ENCODE results near the gene DENND2C. TPM values are rescaled to one million over a fixed set of nuclear protein-coding genes. Genes with fewer than 3 reads are reported as not detected.

The DENND2C gene
- total and polyA plus RNA-seq, 2 donors (not counting 1 experiment from before 2014, with no cell fraction given): 1.3 to 1.7 TPM

DNA sequence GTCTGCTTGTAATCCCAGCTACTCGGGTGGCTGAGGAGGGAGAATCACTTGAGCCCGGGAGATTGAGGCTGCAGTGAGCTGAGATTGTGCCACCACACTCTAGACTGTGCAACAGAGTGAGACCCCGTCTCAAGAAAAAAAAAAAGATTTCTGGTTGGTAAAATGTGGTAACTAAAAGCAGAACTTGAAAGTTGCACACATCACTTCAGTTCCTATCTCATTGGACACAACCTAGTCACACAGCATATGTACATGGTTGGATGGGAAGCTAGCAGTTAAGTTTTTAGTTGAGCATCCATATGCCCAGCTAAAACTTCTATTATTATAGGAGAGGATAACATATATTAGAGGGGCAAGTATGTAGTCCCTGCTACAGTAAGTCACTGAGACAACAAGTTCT is 110.5 kb downstream of the DENND2C start:
- Histone ChIP-seq H4K20me1 (ENCODE audit: control insufficient read depth, extremely low read depth, insufficient read depth, low read length) (no peaks in the 10 kb centered on the region), H3K79me2 (ENCODE audit: control insufficient read depth, insufficient read depth, low read length) (no peaks in the 10 kb centered on the region), H3K27ac (ENCODE audit: insufficient read depth, low read length) (no peak overlapping the region), H3K9me3 (ENCODE audit: control insufficient read depth, insufficient read depth, low read depth, low read length) (no peaks in the 10 kb centered on the region), H3K4me3 (replicated peaks in 1 of 4; ENCODE audit: control extremely low read depth in 1 of 4, insufficient read depth in 1 of 4, low read depth in 3 of 4, low read length in 4 of 4) (no peak overlapping the region), H3K36me3 (ENCODE audit: control insufficient read depth, insufficient read depth, low read length) (no peaks in the 10 kb centered on the region), H3K4me1 (ENCODE audit: control insufficient read depth, extremely low read depth, insufficient read depth, low read length) (no peaks in the 10 kb centered on the region), H3K4me2 (ENCODE audit: extremely low read depth, insufficient read depth, low read length) (no peak overlapping the region), H3K9ac (ENCODE audit: insufficient read depth, low read length) (no peak overlapping the region), H3K27me3 (ENCODE audit: control insufficient read depth, insufficient read depth, low read length) (no peaks in the 10 kb centered on the region), H2AFZ (ENCODE audit: low read length) (no peak overlapping the region)
- no peak for DNase-seq (ENCODE audit: low read depth in 2 of 2)
- TF ChIP-seq EZH2 (IDR thresholded peaks at IDR 0.05; ENCODE audit: low read length, missing control alignments): no peak
- TF ChIP-seq, protein P1, sequence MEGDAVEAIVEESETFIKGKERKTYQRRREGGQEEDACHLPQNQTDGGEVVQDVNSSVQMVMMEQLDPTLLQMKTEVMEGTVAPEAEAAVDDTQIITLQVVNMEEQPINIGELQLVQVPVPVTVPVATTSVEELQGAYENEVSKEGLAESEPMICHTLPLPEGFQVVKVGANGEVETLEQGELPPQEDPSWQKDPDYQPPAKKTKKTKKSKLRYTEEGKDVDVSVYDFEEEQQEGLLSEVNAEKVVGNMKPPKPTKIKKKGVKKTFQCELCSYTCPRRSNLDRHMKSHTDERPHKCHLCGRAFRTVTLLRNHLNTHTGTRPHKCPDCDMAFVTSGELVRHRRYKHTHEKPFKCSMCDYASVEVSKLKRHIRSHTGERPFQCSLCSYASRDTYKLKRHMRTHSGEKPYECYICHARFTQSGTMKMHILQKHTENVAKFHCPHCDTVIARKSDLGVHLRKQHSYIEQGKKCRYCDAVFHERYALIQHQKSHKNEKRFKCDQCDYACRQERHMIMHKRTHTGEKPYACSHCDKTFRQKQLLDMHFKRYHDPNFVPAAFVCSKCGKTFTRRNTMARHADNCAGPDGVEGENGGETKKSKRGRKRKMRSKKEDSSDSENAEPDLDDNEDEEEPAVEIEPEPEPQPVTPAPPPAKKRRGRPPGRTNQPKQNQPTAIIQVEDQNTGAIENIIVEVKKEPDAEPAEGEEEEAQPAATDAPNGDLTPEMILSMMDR (conservative IDR thresholded peaks at IDR 0.05 in 1 of 2, IDR thresholded peaks at IDR 0.05 in 1 of 2; ENCODE audit: low read depth in 1 of 2, low read length in 2 of 2): no peak

DNA sequence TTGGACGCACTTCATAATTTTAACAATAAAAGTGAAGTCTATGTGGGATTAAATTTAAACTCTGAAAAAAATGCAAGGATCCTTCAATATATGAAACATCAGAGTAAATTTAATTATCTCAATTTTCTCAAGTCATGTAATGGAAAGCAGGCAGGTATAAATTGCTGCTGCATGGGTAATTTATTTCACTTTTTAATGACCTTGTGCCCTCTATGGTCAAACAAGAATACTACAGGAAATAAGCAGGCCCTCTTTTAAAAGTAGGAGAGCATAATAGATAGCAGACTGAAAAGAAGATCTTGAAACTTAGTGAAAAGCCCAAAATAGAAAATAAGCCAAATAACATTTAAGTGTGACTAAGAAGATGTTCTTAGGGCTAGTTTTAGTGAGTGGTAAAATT is 111.3 kb downstream of the DENND2C start:
- H3K9me3 ChIP-seq (ENCODE audit: control insufficient read depth, insufficient read depth, low read depth, low read length): no peaks in the 10 kb centered on the region
- no peaks in the 10 kb centered on the region for H3K27me3 ChIP-seq (ENCODE audit: control insufficient read depth, insufficient read depth, low read length)
- no peaks in the 10 kb centered on the region for H4K20me1 ChIP-seq (ENCODE audit: control insufficient read depth, extremely low read depth, insufficient read depth, low read length)
- no peak overlapping the region for H3K9ac ChIP-seq (ENCODE audit: insufficient read depth, low read length)
- no peak overlapping the region for H3K4me2 ChIP-seq (ENCODE audit: extremely low read depth, insufficient read depth, low read length)
- peak in 1 of 2 donors; percentile 11 for DNase-seq (ENCODE audit: low read depth in 2 of 2)
- no peaks in the 10 kb centered on the region for H3K36me3 ChIP-seq (ENCODE audit: control insufficient read depth, insufficient read depth, low read length)
- no peak overlapping the region for H2AFZ ChIP-seq (ENCODE audit: low read length)
- no peak overlapping the region for H3K27ac ChIP-seq (ENCODE audit: insufficient read depth, low read length)
- H3K79me2 ChIP-seq (ENCODE audit: control insufficient read depth, insufficient read depth, low read length): no peaks in the 10 kb centered on the region
- TF ChIP-seq, protein P1 (conservative IDR thresholded peaks at IDR 0.05 in 1 of 2, IDR thresholded peaks at IDR 0.05 in 1 of 2; ENCODE audit: low read depth in 1 of 2, low read length in 2 of 2): no peak
- no peak for TF ChIP-seq EZH2 (IDR thresholded peaks at IDR 0.05; ENCODE audit: low read length, missing control alignments)
- H3K4me1 ChIP-seq (ENCODE audit: control insufficient read depth, extremely low read depth, insufficient read depth, low read length): no peaks in the 10 kb centered on the region
- no peak overlapping the region for H3K4me3 ChIP-seq (replicated peaks in 1 of 4; ENCODE audit: control extremely low read depth in 1 of 4, insufficient read depth in 1 of 4, low read depth in 3 of 4, low read length in 4 of 4)

DNA sequence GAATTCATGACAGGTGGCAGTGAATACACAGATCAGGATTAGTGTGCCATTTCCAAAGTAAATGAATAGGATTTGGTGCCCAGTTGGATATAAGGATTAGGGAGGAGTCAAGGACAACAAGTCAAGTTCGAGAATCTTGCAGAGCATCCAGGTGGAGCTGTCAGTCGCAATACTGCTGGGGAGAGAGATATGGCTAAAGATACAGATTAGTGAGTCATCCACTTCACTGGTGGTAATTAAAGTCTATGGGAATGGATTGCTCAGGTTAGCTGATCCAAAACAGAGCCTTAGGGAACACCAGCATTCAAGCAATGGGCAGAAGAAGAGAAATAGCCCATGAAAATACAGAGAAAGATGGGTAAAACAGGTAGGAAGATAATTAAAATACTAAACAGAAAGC is 115.3 kb downstream of the DENND2C start:
- Histone ChIP-seq H3K4me3 (replicated peaks in 1 of 4; ENCODE audit: control extremely low read depth in 1 of 4, insufficient read depth in 1 of 4, low read depth in 3 of 4, low read length in 4 of 4) (no peak overlapping the region), H3K27ac (ENCODE audit: insufficient read depth, low read length) (no peak overlapping the region), H3K4me2 (ENCODE audit: extremely low read depth, insufficient read depth, low read length) (no peak overlapping the region), H4K20me1 (ENCODE audit: control insufficient read depth, extremely low read depth, insufficient read depth, low read length) (no peaks in the 10 kb centered on the region), H2AFZ (ENCODE audit: low read length) (no peak overlapping the region), H3K79me2 (ENCODE audit: control insufficient read depth, insufficient read depth, low read length) (no peaks in the 10 kb centered on the region), H3K9me3 (ENCODE audit: control insufficient read depth, insufficient read depth, low read depth, low read length) (no peaks in the 10 kb centered on the region), H3K4me1 (ENCODE audit: control insufficient read depth, extremely low read depth, insufficient read depth, low read length) (no peaks in the 10 kb centered on the region), H3K9ac (ENCODE audit: insufficient read depth, low read length) (no peak overlapping the region), H3K36me3 (ENCODE audit: control insufficient read depth, insufficient read depth, low read length) (no peaks in the 10 kb centered on the region), H3K27me3 (ENCODE audit: control insufficient read depth, insufficient read depth, low read length) (no peaks in the 10 kb centered on the region)
- DNase-seq (ENCODE audit: low read depth in 2 of 2): no peak
- no peak for TF ChIP-seq EZH2 (IDR thresholded peaks at IDR 0.05; ENCODE audit: low read length, missing control alignments)
- TF ChIP-seq, protein P1 (conservative IDR thresholded peaks at IDR 0.05 in 1 of 2, IDR thresholded peaks at IDR 0.05 in 1 of 2; ENCODE audit: low read depth in 1 of 2, low read length in 2 of 2): no peak
